GM21526 (cell line): ENCODE results near the gene ENOX2.

Source experiments
- ATAC-seq: cut with Tn5 transposase; IDR thresholded peaks from one replicate; pipeline ENCODE4 v1.9.1; 2021; ENCODE audit warnings: moderate library complexity; ENCODE audit not compliant: unreplicated experiment, low FRiP score

Gene ENOX2

GRCh38 chrX:130771648-130772047 lies 131.4 kb downstream of the ENOX2 start:
- no peak for ATAC-seq

- no peak for ATAC-seq
Measured at GRCh38 chrX:130771230-130771629, 131.8 kb downstream of the ENOX2 start.

GRCh38 chrX:130770615-130771014 lies 132.4 kb downstream of the ENOX2 start:
- no peak for ATAC-seq

- ATAC-seq, result no peak
Measured at GRCh38 chrX:130769835-130770234, 133.2 kb downstream of the ENOX2 start.

GRCh38 chrX:130758072-130758471 lies 144.9 kb downstream of the ENOX2 start:
- ATAC-seq, result no peak

- no peak for ATAC-seq
Measured at GRCh38 chrX:130756233-130756632, 146.8 kb downstream of the ENOX2 start.

GRCh38 chrX:130754353-130754752 lies 148.7 kb downstream of the ENOX2 start:
- no peak for ATAC-seq

- ATAC-seq, result no peak
Measured at GRCh38 chrX:130746709-130747342, 156.2 kb downstream of the ENOX2 start.

- ATAC-seq, result no peak
Measured at GRCh38 chrX:130746077-130746476, 156.9 kb downstream of the ENOX2 start.

- no peak for ATAC-seq
Measured at GRCh38 chrX:130741584-130741983, 161.4 kb downstream of the ENOX2 start.

GRCh38 chrX:130741151-130741550 lies 161.9 kb downstream of the ENOX2 start:
- ATAC-seq, result no peak

- no peak for ATAC-seq
Measured at GRCh38 chrX:130738638-130739195, 164.3 kb downstream of the ENOX2 start.

GRCh38 chrX:130734713-130735112 lies 168.3 kb downstream of the ENOX2 start:
- no peak for ATAC-seq

GRCh38 chrX:130728208-130728607 lies 174.8 kb downstream of the ENOX2 start:
- ATAC-seq, result no peak

- no peak for ATAC-seq
Measured at GRCh38 chrX:130726661-130727060, 176.3 kb downstream of the ENOX2 start.

- ATAC-seq, result no peak
Measured at GRCh38 chrX:130725519-130725918, 177.5 kb downstream of the ENOX2 start.

GRCh38 chrX:130719413-130719812 lies 183.6 kb downstream of the ENOX2 start:
- ATAC-seq, result no peak

GRCh38 chrX:130718137-130718536 lies 184.9 kb downstream of the ENOX2 start:
- no peak for ATAC-seq

GRCh38 chrX:130716781-130717413 lies 186.1 kb downstream of the ENOX2 start:
- no peak for ATAC-seq

GRCh38 chrX:130716346-130716745 lies 186.7 kb downstream of the ENOX2 start:
- no peak for ATAC-seq

GRCh38 chrX:130715299-130715698 lies 187.7 kb downstream of the ENOX2 start:
- ATAC-seq, result no peak

GRCh38 chrX:130714665-130715064 lies 188.3 kb downstream of the ENOX2 start:
- ATAC-seq, result no peak
